Stomach smooth muscle (tissue), 2 donors: ENCODE data around the gene GHRH.

Experiments
- H3K27ac ChIP-seq: one replicate; pipeline ENCODE4 v1.7.0; 2013; ENCODE audit warnings: mild to moderate bottlenecking, low read length, inconsistent platforms
- H3K27me3 ChIP-seq, 2 donors: one replicate each; pipeline ENCODE4 v1.7.0; 2013; ENCODE audit warnings: low read length in 2 of 2; ENCODE audit not compliant: insufficient read depth in 2 of 2, control insufficient read depth in 1 of 2
- H3K36me3 ChIP-seq, 2 donors: one replicate each; pipeline ENCODE4 v1.7.0; 2013; ENCODE audit warnings: low read length in 2 of 2; ENCODE audit not compliant: control insufficient read depth in 2 of 2, insufficient read depth in 2 of 2
- H3K4me1 ChIP-seq: one replicate; pipeline ENCODE4 v1.7.0; 2013; ENCODE audit warnings: low read length; ENCODE audit not compliant: control insufficient read depth, insufficient read depth
- H3K4me3 ChIP-seq, 2 donors: one replicate each; pipeline ENCODE4 v1.7.0; 2013; ENCODE audit warnings: low read length in 2 of 2
- H3K9ac ChIP-seq, 2 donors: one replicate each; pipeline ENCODE4 v1.7.0; 2013; ENCODE audit warnings: low read length in 2 of 2, mild to moderate bottlenecking in 1 of 2
- H3K9me3 ChIP-seq, 2 donors: one replicate each; pipeline ENCODE4 v1.7.0; 2013; ENCODE audit warnings: low read length in 2 of 2; ENCODE audit not compliant: control insufficient read depth in 2 of 2
- donor health status: healthy.
- donor health status: Pancreatic carcinoma.

Gene GHRH

GRCh38 chr20:37205130-37205529 is 56.5 kb downstream of the GHRH start:
- H3K4me3 ChIP-seq, result no peak overlapping the region
- H3K27ac ChIP-seq, result no peak overlapping the region
- no peaks in the 10 kb centered on the region for H3K27me3 ChIP-seq
- H3K9me3 ChIP-seq, result no peaks in the 10 kb centered on the region
- H3K36me3 ChIP-seq, result peaks cover 43 to 46% of the 10 kb centered on the region in 2 donors
- H3K9ac ChIP-seq, result no peak overlapping the region
- peaks cover 6% of the 10 kb centered on the region for H3K4me1 ChIP-seq

DNA sequence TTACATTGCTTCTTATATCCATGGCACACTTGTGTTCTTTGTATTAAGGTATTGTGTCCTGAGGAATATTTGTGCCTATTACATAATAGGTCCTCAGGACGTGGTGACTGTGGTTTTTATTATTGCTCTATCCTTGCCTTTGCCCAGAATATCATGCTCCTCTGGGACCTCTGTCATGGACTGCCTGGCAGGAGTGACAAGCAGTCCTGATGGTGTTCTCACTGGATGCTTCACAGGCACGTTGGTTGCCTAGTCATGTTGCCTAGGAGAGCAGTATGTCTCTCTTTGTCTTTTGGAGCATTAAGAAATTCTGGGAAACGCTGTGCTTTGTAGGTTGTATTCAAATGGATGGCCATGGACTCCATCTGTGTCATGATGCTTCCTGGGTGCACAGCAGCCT is 57.6 kb downstream of the GHRH start:
- no peaks in the 10 kb centered on the region for H3K27me3 ChIP-seq
- no peak overlapping the region for H3K27ac ChIP-seq
- H3K4me3 ChIP-seq, result no peak overlapping the region
- no peak overlapping the region for H3K9ac ChIP-seq
- peaks cover 42 to 45% of the 10 kb centered on the region in 2 donors for H3K36me3 ChIP-seq
- peaks cover 6% of the 10 kb centered on the region for H3K4me1 ChIP-seq
- no peaks in the 10 kb centered on the region for H3K9me3 ChIP-seq

- peaks cover 7% of the 10 kb centered on the region for H3K4me1 ChIP-seq
- H3K36me3 ChIP-seq, result peaks cover 38 to 40% of the 10 kb centered on the region in 2 donors
- peak overlapping the region; percentile 27 to 60 for H3K9ac ChIP-seq
- H3K27me3 ChIP-seq, result no peaks in the 10 kb centered on the region
- peak overlapping the region in 1 of 2 donors; percentile 29 for H3K4me3 ChIP-seq
- peak overlapping the region; percentile 41 for H3K27ac ChIP-seq
- H3K9me3 ChIP-seq, result no peaks in the 10 kb centered on the region
These were observed 59.2 kb downstream of the GHRH start for GRCh38 chr20:37202267-37202943.

- H3K9me3 ChIP-seq, result no peaks in the 10 kb centered on the region
- peaks cover 7% of the 10 kb centered on the region for H3K4me1 ChIP-seq
- H3K4me3 ChIP-seq, result peak overlapping the region in 1 of 2 donors; percentile 29
- H3K36me3 ChIP-seq, result peaks cover 32 to 35% of the 10 kb centered on the region in 2 donors
- peak overlapping the region in 1 of 2 donors; percentile 60 for H3K9ac ChIP-seq
- H3K27ac ChIP-seq, result peak overlapping the region; percentile 38
- no peaks in the 10 kb centered on the region for H3K27me3 ChIP-seq
These were observed 59.8 kb downstream of the GHRH start for GRCh38 chr20:37201827-37202162.
